Middle frontal gyrus (tissue), 1 donor: ENCODE results near the gene SMIM15.

Source experiments
- DNase-seq: peaks from one replicate; pipeline ENCODE4 v3.0.0-alpha.2; 2015; ENCODE audit warnings: low spot score; ENCODE audit errors: extremely low spot score

SMIM15 gene

DNA sequence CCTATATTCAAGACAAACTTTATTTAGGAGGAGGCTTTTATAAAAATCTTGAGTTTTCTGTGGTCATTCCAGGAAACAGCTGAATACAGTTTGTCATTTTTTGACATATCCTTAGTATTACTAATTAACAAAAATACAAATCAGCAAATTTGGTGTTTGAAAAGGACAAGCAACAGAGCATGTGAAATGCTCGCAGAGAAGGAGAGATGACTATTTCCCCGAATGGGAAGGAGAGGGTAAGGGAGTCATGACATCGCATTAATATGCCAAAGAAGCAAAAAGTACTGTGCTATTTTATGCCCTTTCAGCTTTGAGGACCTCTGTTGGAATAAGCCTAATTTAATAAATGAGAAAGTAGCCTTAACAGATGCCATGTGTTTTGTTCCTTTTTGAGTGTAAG lies 1.8 kb downstream of the SMIM15 start:
- no peak for DNase-seq

DNA sequence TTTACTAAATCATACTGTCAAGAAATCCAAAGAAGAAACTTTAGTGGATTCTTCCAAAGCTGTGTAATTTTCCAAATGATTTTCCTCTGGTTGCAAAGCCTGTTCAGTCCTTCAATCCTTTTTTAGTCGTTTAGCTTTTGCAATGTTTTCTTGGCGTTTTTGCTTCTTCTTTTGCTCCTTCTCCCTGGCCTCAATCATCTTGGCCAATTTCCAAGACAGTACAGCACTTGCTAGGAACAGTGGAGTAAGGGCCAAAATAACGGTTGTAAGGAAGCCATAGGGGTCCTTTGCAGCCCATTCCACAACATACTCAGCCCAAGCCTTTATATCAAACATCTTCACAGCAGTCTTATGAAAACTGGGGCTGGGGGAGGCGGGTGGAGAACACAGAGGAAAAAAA lies 2.4 kb downstream of the SMIM15 start:
- DNase-seq: no peak

DNA sequence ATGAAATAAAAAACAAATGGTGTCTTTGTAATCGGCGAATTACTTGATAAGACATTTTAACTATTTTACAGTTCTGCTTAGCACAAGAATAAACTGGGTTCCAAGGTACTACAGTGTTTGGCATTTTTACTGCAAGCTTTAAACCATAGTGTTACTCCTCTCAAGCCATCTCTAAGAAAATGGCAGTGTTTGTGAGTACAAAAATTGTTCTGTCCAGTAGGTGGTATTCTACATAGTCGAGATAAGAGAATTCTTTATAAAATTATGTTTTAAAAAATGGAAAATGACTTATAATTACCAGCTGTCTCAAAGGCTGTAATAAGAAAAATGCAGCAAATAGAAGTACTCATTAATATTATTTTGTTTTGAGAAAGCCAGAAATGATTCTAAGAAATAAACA lies 3.2 kb downstream of the SMIM15 start:
- no peak for DNase-seq

GRCh38 chr5:61151893-61152292 lies 10.4 kb downstream of the SMIM15 start:
- no peak for DNase-seq

- DNase-seq: no peak
Observed at GRCh38 chr5:61148515-61148914, 13.8 kb downstream of the SMIM15 start.

GRCh38 chr5:61142811-61143210 lies 19.5 kb downstream of the SMIM15 start:
- no peak for DNase-seq

DNA sequence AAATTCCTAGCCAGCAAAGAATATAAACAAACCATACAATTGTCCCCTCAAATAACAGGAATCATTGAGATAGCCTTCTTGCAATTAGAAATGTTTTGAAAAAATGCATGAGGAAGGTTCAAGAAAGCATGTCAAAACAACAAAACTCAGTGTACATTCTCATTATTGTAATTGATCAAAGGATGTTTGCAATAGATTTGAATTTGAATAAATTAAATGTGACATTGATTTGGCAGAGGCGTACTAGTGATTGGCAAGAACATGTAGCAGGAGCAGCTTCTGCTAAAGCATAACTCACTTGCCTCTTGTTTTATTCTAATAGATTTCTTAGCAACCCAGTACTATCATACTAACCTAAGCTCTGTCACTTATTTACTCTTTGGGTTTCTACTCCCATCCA lies 19.9 kb downstream of the SMIM15 start:
- DNase-seq: no peak

DNA sequence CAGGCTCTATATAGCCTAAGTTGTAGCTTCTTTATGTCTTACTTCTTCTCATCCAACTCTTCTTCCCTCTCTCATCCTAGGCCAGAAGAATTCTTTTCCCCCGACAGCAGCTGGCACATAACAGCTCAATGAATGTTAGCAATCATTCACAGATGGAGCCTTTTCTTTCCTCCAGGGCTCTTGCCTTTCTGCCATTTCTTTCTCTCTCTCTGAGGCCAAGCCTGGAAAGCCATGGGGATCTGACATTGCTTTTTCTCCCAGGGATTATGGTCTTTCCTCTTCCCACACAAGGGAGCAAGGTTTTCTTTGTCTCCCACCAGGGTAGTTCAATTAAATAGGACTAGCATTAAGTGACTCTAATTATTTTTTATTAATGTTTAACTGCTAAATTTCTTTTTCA lies 20.5 kb downstream of the SMIM15 start:
- DNase-seq: no peak

- DNase-seq: no peak
Observed at GRCh38 chr5:61139931-61140330, 22.3 kb downstream of the SMIM15 start.

- DNase-seq: no peak
Observed at GRCh38 chr5:61139094-61139873, 23.0 kb downstream of the SMIM15 start.

DNA sequence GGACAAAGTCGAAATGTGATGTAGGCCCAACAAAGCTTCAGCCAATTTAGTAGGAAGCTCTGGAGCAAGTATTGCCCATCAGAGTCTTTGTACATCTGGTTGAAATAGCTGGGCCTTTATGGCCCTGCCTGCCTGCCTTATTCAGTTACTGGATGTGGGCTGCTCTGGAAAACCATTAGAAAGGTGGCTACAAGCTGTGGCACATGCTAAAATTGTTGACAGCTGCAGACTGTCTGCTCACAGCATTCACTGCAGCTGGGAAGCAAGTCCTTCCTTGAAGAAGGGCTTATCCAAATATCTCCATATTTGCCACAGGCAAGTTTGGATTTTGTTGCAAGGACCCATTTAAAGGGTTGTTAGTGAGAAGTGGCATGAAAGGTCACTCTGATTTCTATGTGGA lies 24.4 kb downstream of the SMIM15 start:
- no peak for DNase-seq

GRCh38 chr5:61132559-61132958 lies 29.7 kb downstream of the SMIM15 start:
- no peak for DNase-seq

- DNase-seq: no peak
Observed at GRCh38 chr5:61130289-61130688, 32.0 kb downstream of the SMIM15 start.

DNA sequence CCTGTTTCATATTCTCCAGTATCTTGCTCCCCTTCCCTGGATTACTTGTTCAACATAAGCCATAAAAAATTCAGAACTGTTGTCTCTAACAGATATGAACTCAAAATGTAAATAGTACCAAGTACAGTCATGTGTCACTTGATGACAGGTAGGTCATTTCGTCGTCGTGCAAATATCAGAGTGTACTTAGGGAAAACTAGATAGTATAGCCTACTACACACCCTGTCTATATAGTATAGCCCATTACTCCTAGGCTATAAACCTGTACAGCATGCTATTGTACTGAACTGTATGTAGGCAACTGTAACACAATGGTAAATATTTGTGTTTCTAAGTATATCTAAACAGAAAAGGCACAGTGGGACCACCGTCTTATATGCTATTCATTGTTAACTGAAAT lies 39.1 kb downstream of the SMIM15 start:
- no peak for DNase-seq

- no peak for DNase-seq
Observed at GRCh38 chr5:61120534-61120933, 41.7 kb downstream of the SMIM15 start.

- no peak for DNase-seq
Observed at GRCh38 chr5:61119066-61119465, 43.2 kb downstream of the SMIM15 start.

DNA sequence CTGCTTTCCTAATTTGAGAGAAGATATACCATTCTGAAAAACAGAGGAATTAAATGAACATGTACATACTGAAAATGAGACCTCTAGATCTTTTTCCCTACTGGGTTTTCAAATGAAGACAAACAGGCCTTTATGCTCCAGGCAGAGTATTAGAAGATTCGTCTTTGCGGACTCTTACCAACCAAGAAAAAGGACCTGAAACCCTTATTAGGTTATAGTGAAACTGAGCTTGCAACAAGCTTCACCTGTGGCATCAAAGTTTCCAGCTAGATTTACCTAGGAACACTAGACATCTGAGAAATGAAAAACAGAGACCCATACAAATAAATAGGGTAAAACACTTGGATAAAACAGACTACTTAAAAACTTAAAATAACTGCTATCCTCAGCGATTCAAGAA lies 46.3 kb downstream of the SMIM15 start:
- no peak for DNase-seq

DNA sequence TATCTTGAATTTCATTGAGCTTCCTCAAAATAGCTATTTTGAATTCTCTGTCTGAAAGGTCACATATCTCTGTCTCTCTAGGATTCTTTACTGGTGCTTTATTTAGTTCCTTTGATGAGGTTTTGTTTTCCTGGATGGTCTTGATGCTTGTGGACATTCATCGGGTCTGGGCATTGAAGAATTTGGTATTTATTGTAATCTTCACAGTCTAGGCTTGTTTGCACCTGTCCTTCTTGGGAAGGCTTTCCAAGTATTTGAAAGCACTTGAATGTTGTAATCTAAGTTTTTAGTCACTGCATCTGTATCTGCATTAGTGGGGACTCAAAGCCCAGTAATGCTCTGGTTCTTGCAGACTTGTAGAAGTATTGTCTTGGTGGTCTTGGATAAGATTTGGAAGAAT lies 47.8 kb downstream of the SMIM15 start:
- no peak for DNase-seq
